Right lobe of liver (tissue), 4 donors: ENCODE results near the gene CTDSPL.

Experiments used
- POLR2A ChIP-seq: fragments of 450-650 bp; IDR thresholded peaks from one replicate; pipeline ENCODE4 v1.6.1; 2017; ENCODE audit warnings: antibody characterized with exemption, mild to moderate bottlenecking
- TF ChIP-seq, protein P1 (sequence below), 4 donors: fragments of 200-600 bp in 3 of 4; fragments of 450-650 bp in 1 of 4; IDR thresholded peaks; one replicate each; pipeline versions ENCODE4 v1.5.1 to v1.8.0; 2016 to 2022; ENCODE audit warnings: antibody characterized with exemption in 4 of 4, mild to moderate bottlenecking in 2 of 4
- donor health status: DM: no; HTN: no; CAD: no.
- donor health status: DM: no; HTN: no; CAD: no.
- donor health status: DM: no; HTN: yes; CAD: no.

DNA sequence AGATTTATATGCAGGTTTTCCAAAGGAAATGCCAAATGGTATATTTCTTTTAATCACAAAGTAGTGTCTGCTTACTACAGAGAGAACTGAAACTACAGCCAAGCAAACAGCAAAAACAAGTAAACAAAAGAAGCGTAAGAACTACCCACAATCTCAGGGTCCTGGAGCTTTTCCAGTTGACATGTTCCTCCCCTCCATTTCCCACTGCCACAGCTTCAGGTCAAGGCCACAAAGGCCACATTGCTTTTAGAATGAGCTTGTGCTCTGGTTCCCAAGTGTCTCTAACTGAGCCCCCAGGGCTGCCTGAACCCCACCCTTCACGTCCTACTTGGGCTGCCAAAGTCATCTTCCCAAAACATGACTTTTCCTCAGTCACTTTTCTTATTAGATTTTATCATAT lies 24.1 kb downstream of the CTDSPL start:
- TF ChIP-seq, protein P1, sequence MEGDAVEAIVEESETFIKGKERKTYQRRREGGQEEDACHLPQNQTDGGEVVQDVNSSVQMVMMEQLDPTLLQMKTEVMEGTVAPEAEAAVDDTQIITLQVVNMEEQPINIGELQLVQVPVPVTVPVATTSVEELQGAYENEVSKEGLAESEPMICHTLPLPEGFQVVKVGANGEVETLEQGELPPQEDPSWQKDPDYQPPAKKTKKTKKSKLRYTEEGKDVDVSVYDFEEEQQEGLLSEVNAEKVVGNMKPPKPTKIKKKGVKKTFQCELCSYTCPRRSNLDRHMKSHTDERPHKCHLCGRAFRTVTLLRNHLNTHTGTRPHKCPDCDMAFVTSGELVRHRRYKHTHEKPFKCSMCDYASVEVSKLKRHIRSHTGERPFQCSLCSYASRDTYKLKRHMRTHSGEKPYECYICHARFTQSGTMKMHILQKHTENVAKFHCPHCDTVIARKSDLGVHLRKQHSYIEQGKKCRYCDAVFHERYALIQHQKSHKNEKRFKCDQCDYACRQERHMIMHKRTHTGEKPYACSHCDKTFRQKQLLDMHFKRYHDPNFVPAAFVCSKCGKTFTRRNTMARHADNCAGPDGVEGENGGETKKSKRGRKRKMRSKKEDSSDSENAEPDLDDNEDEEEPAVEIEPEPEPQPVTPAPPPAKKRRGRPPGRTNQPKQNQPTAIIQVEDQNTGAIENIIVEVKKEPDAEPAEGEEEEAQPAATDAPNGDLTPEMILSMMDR (IDR thresholded peaks at IDR 0.05) = no peak
- TF ChIP-seq POLR2A = no peak
